Body of pancreas (tissue), 4 donors: ENCODE results near the gene TLX2.

ENCODE experiments used
- CTCF ChIP-seq, 7 experiments: fragments of 450-650 bp in 4 of 7; fragments of 200-600 bp in 3 of 7; sonication (generic) in 3 of 7; IDR thresholded peaks; one replicate each; pipeline ENCODE4 v1.5.1; 2016 to 2019; ENCODE audit warnings: antibody characterized with exemption in 7 of 7
- POLR2A ChIP-seq, 3 donors: fragments of 450-650 bp; IDR thresholded peaks; one replicate each; pipeline ENCODE4 v1.6.1; 2016; ENCODE audit warnings: antibody characterized with exemption in 3 of 3, mild to moderate bottlenecking in 2 of 3

- TF ChIP-seq POLR2A (IDR thresholded peaks at IDR 0.05), result peak in 2 of 3 donors; percentile 30 to 32
- TF ChIP-seq CTCF (IDR thresholded peaks at IDR 0.05), result peak in 1 of 7 experiments; percentile 13
Measured at GRCh38 chr2:74548900-74549826, 34.9 kb downstream of the TLX2 start.
